Measurements from ENCODE around the gene FUT4. TPM values are rescaled to one million over a fixed set of nuclear protein-coding genes. Genes with fewer than 3 reads are reported as not detected.

The FUT4 gene
- total RNA-seq, 1 experiment from 2014 or later, result 7.7 TPM

DNA sequence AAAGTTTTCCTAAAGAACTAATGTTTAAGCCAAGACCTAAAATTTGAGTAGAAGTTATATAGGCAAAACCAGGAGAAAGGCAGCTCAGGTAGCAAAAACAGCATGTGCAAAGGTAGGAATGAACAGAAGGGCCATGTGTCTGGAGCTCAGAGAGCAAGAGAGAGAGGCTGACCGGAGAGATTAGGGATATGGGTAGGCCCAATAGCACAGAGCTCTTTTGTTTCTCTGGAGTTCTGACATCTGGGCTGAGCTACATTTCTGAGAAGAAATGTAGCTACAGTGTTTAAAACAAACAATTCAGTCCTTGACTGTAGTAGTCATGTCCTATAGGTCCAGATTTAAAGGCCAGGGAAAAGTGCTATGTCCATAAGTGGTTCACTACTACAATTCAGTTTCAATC, 27.0 kb upstream of the FUT4 start (continued):
- TF ChIP-seq ETV6 (CRISPR knock-in tag; IDR thresholded peaks at IDR 0.05), result no peak
- TF ChIP-seq ZNF671 (CRISPR knock-in tag; IDR thresholded peaks at IDR 0.05), result no peak
- TF ChIP-seq, protein P1, sequence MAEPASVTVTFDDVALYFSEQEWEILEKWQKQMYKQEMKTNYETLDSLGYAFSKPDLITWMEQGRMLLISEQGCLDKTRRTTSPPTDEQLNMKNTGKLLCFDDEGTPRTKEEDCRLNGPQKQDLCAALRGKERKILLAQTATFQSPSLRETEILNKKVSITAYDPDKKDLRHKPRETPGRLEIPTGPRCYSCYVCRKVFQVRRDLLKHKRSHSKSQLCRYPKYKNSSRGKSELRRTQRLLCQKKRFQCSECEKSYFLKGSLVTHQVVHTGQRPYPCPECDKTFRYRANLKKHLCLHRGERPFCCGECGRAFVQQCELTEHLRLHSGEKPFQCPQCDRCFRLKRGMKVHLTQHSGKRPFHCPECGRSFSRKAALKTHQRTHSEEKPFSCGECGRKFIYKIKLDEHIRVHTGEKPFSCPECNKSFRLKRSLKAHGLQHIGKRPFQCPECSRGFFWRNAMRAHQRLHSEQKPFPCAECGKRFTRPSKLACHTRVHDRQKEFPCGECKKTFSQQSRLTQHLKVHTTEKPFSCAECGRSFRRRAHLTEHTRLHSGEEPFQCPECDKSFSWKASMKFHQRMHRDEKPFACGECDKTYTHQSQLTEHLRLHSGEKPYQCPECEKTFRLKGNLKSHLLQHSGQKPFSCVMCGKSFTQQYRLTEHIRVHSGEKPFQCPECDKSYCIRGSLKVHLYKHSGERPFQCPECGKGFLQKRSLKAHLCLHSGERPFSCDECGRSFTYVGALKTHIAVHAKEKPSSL (CRISPR knock-in tag; conservative IDR thresholded peaks at IDR 0.05), result no peak
- no peak for TF ChIP-seq RELA (CRISPR knock-in tag; IDR thresholded peaks at IDR 0.05; ENCODE audit: borderline replicate concordance)
- no peak for TF ChIP-seq TCF7 (CRISPR knock-in tag; IDR thresholded peaks at IDR 0.05; ENCODE audit: low read depth)
- no peak for TF ChIP-seq NFYB (CRISPR knock-in tag; conservative IDR thresholded peaks at IDR 0.05; ENCODE audit: low read depth)
- TF ChIP-seq ZNF423 (CRISPR knock-in tag; IDR thresholded peaks at IDR 0.05), result no peak
- TF ChIP-seq, protein P2, sequence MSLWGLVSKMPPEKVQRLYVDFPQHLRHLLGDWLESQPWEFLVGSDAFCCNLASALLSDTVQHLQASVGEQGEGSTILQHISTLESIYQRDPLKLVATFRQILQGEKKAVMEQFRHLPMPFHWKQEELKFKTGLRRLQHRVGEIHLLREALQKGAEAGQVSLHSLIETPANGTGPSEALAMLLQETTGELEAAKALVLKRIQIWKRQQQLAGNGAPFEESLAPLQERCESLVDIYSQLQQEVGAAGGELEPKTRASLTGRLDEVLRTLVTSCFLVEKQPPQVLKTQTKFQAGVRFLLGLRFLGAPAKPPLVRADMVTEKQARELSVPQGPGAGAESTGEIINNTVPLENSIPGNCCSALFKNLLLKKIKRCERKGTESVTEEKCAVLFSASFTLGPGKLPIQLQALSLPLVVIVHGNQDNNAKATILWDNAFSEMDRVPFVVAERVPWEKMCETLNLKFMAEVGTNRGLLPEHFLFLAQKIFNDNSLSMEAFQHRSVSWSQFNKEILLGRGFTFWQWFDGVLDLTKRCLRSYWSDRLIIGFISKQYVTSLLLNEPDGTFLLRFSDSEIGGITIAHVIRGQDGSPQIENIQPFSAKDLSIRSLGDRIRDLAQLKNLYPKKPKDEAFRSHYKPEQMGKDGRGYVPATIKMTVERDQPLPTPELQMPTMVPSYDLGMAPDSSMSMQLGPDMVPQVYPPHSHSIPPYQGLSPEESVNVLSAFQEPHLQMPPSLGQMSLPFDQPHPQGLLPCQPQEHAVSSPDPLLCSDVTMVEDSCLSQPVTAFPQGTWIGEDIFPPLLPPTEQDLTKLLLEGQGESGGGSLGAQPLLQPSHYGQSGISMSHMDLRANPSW (CRISPR knock-in tag; conservative IDR thresholded peaks at IDR 0.05; ENCODE audit: low read depth), result no peak
- TF ChIP-seq, protein P3, sequence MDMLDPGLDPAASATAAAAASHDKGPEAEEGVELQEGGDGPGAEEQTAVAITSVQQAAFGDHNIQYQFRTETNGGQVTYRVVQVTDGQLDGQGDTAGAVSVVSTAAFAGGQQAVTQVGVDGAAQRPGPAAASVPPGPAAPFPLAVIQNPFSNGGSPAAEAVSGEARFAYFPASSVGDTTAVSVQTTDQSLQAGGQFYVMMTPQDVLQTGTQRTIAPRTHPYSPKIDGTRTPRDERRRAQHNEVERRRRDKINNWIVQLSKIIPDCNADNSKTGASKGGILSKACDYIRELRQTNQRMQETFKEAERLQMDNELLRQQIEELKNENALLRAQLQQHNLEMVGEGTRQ (CRISPR knock-in tag; IDR thresholded peaks at IDR 0.05), result no peak

DNA sequence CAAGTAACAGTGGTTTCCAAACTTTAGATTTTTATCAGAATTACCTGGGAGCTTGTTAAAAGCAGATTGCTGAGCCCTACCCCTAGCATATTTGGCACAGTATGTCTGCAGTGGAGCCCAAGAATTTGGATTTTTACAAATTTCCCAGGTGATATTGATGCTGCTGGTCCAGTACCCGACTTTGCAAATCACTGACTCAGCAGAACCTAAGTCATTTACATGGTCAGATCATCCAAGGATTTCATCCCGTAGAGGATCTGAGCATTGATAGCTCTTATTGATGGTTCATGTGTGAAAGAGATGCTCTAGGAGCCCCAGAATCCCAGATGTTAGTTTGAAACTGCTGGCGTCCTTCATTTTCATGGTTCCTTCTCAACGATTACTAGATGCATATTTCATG, 25.4 kb upstream of the FUT4 start:
- TF ChIP-seq FOXP1 (CRISPR knock-in tag; IDR thresholded peaks at IDR 0.05; ENCODE audit: borderline replicate concordance) (no peak), CREM (CRISPR knock-in tag; IDR thresholded peaks at IDR 0.05) (no peak), NFYB (CRISPR knock-in tag; conservative IDR thresholded peaks at IDR 0.05; ENCODE audit: low read depth) (no peak), ETV6 (CRISPR knock-in tag; IDR thresholded peaks at IDR 0.05) (no peak)
- TF ChIP-seq, protein P4, sequence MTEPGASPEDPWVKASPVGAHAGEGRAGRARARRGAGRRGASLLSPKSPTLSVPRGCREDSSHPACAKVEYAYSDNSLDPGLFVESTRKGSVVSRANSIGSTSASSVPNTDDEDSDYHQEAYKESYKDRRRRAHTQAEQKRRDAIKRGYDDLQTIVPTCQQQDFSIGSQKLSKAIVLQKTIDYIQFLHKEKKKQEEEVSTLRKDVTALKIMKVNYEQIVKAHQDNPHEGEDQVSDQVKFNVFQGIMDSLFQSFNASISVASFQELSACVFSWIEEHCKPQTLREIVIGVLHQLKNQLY (CRISPR knock-in tag; IDR thresholded peaks at IDR 0.05), result no peak
- TF ChIP-seq, protein P5, sequence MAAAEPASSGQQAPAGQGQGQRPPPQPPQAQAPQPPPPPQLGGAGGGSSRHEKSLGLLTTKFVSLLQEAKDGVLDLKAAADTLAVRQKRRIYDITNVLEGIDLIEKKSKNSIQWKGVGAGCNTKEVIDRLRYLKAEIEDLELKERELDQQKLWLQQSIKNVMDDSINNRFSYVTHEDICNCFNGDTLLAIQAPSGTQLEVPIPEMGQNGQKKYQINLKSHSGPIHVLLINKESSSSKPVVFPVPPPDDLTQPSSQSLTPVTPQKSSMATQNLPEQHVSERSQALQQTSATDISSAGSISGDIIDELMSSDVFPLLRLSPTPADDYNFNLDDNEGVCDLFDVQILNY (CRISPR knock-in tag; IDR thresholded peaks at IDR 0.05), result no peak
- TF ChIP-seq, protein P6, sequence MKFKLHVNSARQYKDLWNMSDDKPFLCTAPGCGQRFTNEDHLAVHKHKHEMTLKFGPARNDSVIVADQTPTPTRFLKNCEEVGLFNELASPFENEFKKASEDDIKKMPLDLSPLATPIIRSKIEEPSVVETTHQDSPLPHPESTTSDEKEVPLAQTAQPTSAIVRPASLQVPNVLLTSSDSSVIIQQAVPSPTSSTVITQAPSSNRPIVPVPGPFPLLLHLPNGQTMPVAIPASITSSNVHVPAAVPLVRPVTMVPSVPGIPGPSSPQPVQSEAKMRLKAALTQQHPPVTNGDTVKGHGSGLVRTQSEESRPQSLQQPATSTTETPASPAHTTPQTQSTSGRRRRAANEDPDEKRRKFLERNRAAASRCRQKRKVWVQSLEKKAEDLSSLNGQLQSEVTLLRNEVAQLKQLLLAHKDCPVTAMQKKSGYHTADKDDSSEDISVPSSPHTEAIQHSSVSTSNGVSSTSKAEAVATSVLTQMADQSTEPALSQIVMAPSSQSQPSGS (CRISPR knock-in tag; IDR thresholded peaks at IDR 0.05; ENCODE audit: borderline replicate concordance, low read depth), result no peak
- ATAC-seq, result no peak
- Mint-ChIP-seq H3K9me3 (no peaks in the 10 kb centered on the region), H3K27ac (no peak overlapping the region), H3K4me1 (no peaks in the 10 kb centered on the region), H3K4me3 (no peak overlapping the region), H3K27me3 (ENCODE audit: low read depth) (peaks cover 30% of the 10 kb centered on the region), H3K36me3 (no peaks in the 10 kb centered on the region)
- no peak for DNase-seq (ENCODE audit: low spot score)
- POLR2A ChIA-PET, result no interaction called here
- CTCF ChIA-PET, result no interaction called here

Measured in WTC11 (cell line).